Endothelial cell of umbilical vein (primary cell): ENCODE results near the gene KRTAP5-2. TPM values are rescaled to one million over a fixed set of nuclear protein-coding genes. Genes with fewer than 3 reads are reported as not detected.

Experiments used
- BruUV-seq: library from RNA; stranded (reverse); fragments of 400-500 nt; replicated peaks from 2 replicates; lab custom pipeline; 2021; lab: Mats Ljungman, UMichigan
- CTCF ChIA-PET: fragments of 300-600, 350-600 bp; sonication (Branson Sonifier 250); formaldehyde crosslinking; loops from one replicate; lab custom pipeline; 2021; ENCODE audit warnings: antibody characterized with exemption, inconsistent platforms; lab: Charles Lee
- POLR2A ChIA-PET: fragments of 300-600, 350-600 bp; sonication (Branson Sonifier 250); formaldehyde crosslinking; loops from one replicate; lab custom pipeline; 2021; ENCODE audit warnings: antibody characterized with exemption, inconsistent platforms; lab: Charles Lee
- DNase-seq: peaks from one replicate; pipeline ENCODE4 v3.0.0-alpha.2; 2011; ENCODE audit warnings: low read depth, low spot score
- FAIRE-seq: peaks from 2 replicates; lab custom pipeline; 2011; peaks lifted over from hg19 to GRCh38; lab: Jason Lieb, UNC
- H2AFZ ChIP-seq: 2 replicates; pipeline ENCODE4 v1.6.0; 2012; ENCODE audit warnings: low read depth, low read length, control low read depth, inconsistent platforms
- H3K27ac ChIP-seq: 2 replicates; pipeline ENCODE4 v1.5.1; 2011; ENCODE audit warnings: low read depth, mild to moderate bottlenecking, control low read depth, low read length, moderate library complexity; ENCODE audit not compliant: insufficient read depth
- H3K27me3 ChIP-seq, 2 experiments: 2 replicates each; pipeline versions ENCODE4 v1.6.0 to v1.6.1; 2011; ENCODE audit warnings: low read length in 2 of 2, mixed read lengths in 1 of 2; ENCODE audit not compliant: control insufficient read depth in 2 of 2, insufficient read depth in 2 of 2
- H3K36me3 ChIP-seq, 2 experiments: 2 replicates in 1 of 2; 3 replicates in 1 of 2; pipeline ENCODE4 v1.5.1; 2011; ENCODE audit warnings: low read length in 2 of 2, mild to moderate bottlenecking in 1 of 2, moderate library complexity in 1 of 2; ENCODE audit not compliant: control insufficient read depth in 2 of 2, insufficient read depth in 2 of 2; ENCODE audit errors: extremely low read depth in 1 of 2
- H3K4me1 ChIP-seq: 3 replicates; pipeline ENCODE4 v1.5.1; 2011; ENCODE audit warnings: mild to moderate bottlenecking, low read length; ENCODE audit not compliant: control insufficient read depth, insufficient read depth; ENCODE audit errors: extremely low read depth
- H3K4me2 ChIP-seq: 2 replicates; pipeline ENCODE4 v1.6.1; 2011; ENCODE audit warnings: low read length, control low read depth, mixed read lengths; ENCODE audit not compliant: insufficient read depth
- H3K4me3 ChIP-seq, 3 experiments: fragments of 200-600 bp in 1 of 3; sonication (generic), shearing (Covaris generic) in 1 of 3; replicated peaks in 1 of 3; 2 replicates each; pipeline ENCODE4 v1.5.1; 2011 to 2016; ENCODE audit warnings: control low read depth in 3 of 3, low read length in 3 of 3, mild to moderate bottlenecking in 2 of 3, inconsistent platforms in 1 of 3, low read depth in 1 of 3, moderate library complexity in 1 of 3; ENCODE audit not compliant: insufficient read depth in 1 of 3
- H3K79me2 ChIP-seq: 2 replicates; pipeline ENCODE4 v1.6.0; 2012; ENCODE audit warnings: low read length, inconsistent platforms; ENCODE audit not compliant: control insufficient read depth, insufficient read depth
- H3K9ac ChIP-seq: replicated peaks from 2 replicates; pipeline ENCODE3; 2011; ENCODE audit warnings: low read length, control low read depth; ENCODE audit not compliant: insufficient read depth; ENCODE audit errors: extremely low read depth
- H3K9me1 ChIP-seq: replicated peaks from 3 replicates; pipeline ENCODE4 v1.6.0; 2011; ENCODE audit warnings: mild to moderate bottlenecking, low read length; ENCODE audit not compliant: control insufficient read depth, insufficient read depth; ENCODE audit errors: extremely low read depth
- H3K9me3 ChIP-seq: replicated peaks from 2 replicates; pipeline ENCODE4 v1.5.1; 2012; ENCODE audit warnings: low read length, inconsistent platforms; ENCODE audit not compliant: control insufficient read depth, insufficient read depth
- H4K20me1 ChIP-seq: replicated peaks from 2 replicates; pipeline ENCODE3; 2011; ENCODE audit warnings: mild to moderate bottlenecking, low read length; ENCODE audit not compliant: control insufficient read depth, insufficient read depth; ENCODE audit errors: extremely low read depth
- EZH2 ChIP-seq: IDR thresholded peaks from 2 replicates; pipeline ENCODE4 v1.6.1; 2012; ENCODE audit warnings: borderline replicate concordance, low read depth, mild to moderate bottlenecking, moderate library complexity, low read length, inconsistent platforms; ENCODE audit not compliant: severe bottlenecking
- FOS ChIP-seq: IDR thresholded peaks from 2 replicates; pipeline ENCODE4 v1.6.1; 2011; ENCODE audit warnings: mild to moderate bottlenecking, low read length, moderate library complexity, borderline replicate concordance; ENCODE audit not compliant: insufficient read depth
- GATA2 ChIP-seq: IDR thresholded peaks from 2 replicates; pipeline ENCODE4 v1.7.0; 2011; ENCODE audit warnings: low read depth, mild to moderate bottlenecking, moderate library complexity, mixed read lengths, low read length; ENCODE audit not compliant: insufficient read length, insufficient read depth
- JUN ChIP-seq: IDR thresholded peaks from 2 replicates; pipeline ENCODE4 v1.6.1; 2011; ENCODE audit warnings: borderline replicate concordance, low read depth; ENCODE audit not compliant: insufficient read length, insufficient read depth
- MYC ChIP-seq: IDR thresholded peaks from one replicate; pipeline ENCODE4 v1.6.1; 2011; ENCODE audit warnings: mild to moderate bottlenecking, low read depth, low read length
- POLR2A ChIP-seq: IDR thresholded peaks from 2 replicates; pipeline ENCODE4 v1.6.1; 2012; ENCODE audit warnings: low read depth, mild to moderate bottlenecking, control low read depth, low read length
- POLR2AphosphoS5 ChIP-seq: IDR thresholded peaks from 2 replicates; pipeline ENCODE4 v1.6.1; 2012; ENCODE audit warnings: low read depth, mild to moderate bottlenecking, control low read depth, low read length, moderate library complexity; ENCODE audit not compliant: insufficient read depth
- dilution Hi-C: fragments of 300-500 bp; cut with MboI; formaldehyde crosslinking; loops from one replicate; pipeline ENCODE4 v1.15.0; 2019; ENCODE audit warnings: low sequenced_read_pairs; ENCODE audit not compliant: extremely low pct_ligation_motif_present
- intact Hi-C: fragments of 100-400 bp; cut with micrococcal nuclease; formaldehyde crosslinking; loops from one replicate; pipeline ENCODE4 v1.10.0; 2022
- polyA plus RNA-seq, 4 experiments: library from polyadenylated mRNA; depleted of rRNA in 3 of 4; stranded (reverse) in 3 of 4; unstranded in 1 of 4; fragments of >200 nt; gene quantifications; 2 replicates each; pipeline versions ENCODE4 v1.2.1 to v1.2.3, GENCODE V29; 2011 to 2012; ENCODE audit warnings: missing spikeins in 1 of 4
- total RNA-seq: library from RNA; stranded (reverse); gene quantifications from 2 replicates; pipeline ENCODE4 v1.2.3, GENCODE V29; 2021
- TF ChIP-seq, protein P1 (sequence below): IDR thresholded peaks from 2 replicates; pipeline ENCODE4 v1.6.1; 2011; ENCODE audit not compliant: insufficient read depth, insufficient read length
- TF ChIP-seq, protein P2 (sequence below), 2 donors: IDR thresholded peaks; 1 replicate in 1 of 2; 2 replicates in 1 of 2; pipeline ENCODE4 v1.5.1; 2011; ENCODE audit warnings: low read length in 2 of 2, mild to moderate bottlenecking in 2 of 2, moderate library complexity in 2 of 2, control low read depth in 1 of 2, inconsistent platforms in 1 of 2, low read depth in 1 of 2; ENCODE audit not compliant: insufficient read depth in 1 of 2; ENCODE audit errors: extremely low read depth in 1 of 2

The KRTAP5-2 gene
- total and polyA plus RNA-seq, 2 donors (not counting 3 experiments of a cell fraction or from before 2014, with no cell fraction given), result not detected

DNA sequence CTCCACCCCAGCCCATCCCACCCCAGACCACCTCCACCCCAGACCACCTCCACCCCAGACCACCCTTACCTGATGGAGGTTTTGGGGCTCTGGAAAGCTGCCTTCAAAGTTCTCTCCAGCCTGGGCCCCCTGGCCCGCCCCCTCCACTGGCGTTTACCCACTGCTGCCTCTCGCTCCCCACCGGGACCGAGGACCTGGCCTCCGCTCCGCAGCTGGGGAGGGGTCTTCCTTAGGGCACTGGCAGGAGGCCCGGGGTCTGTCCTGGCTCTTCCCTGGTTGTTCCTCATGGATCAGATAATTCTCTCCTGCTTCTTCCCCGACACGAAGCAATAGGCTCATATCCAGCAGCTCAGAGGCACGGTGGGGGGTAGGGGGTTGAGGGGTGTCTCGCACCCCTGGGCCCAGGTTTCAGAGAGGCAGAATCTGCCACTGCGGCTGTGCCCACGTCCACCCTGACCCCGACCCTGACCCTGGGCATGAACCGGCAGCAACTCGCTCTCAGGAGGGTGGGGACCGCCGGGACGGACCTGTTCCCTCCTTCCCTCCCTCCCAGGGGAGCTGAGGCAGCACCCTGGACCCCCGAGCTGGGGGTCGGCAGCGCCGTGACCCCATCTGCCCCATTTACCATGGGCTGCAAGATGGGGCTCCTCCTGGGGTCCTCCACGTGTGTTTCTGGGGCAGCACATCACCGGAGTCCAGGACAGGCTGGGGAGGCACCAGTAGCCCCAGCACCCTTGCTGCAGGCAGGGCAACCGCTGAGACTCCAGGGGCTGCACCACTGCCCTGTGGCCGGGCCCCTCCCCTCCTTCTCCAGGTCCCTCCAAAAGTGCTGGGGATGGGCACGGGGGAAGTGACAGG, 44.4 kb upstream of the KRTAP5-2 start:
- no peak for DNase-seq
- ChIA-PET POLR2A (no interaction called here), CTCF (interaction anchor here (0.7 to 2.0 kb wide), 3 partner anchors 10 to 509 kb away, joined by 3 to 15 read pairs (median 4); no protein-coding TSS in a partner anchor)
- Histone ChIP-seq H3K4me3 (no peak overlapping the region), H3K79me2 (no peaks in the 10 kb centered on the region), H4K20me1 (no peaks in the 10 kb centered on the region), H3K4me1 (peaks cover 11% of the 10 kb centered on the region), H3K9ac (no peak overlapping the region), H3K9me3 (no peaks in the 10 kb centered on the region), H2AFZ (no peak overlapping the region), H3K27me3 (peaks cover 0 to 3% of the 10 kb centered on the region in 2 experiments), H3K9me1 (no peaks in the 10 kb centered on the region), H3K27ac (no peak overlapping the region), H3K36me3 (no peaks in the 10 kb centered on the region), H3K4me2 (no peak overlapping the region)
- no peak for FAIRE-seq
- TF ChIP-seq, protein P1, sequence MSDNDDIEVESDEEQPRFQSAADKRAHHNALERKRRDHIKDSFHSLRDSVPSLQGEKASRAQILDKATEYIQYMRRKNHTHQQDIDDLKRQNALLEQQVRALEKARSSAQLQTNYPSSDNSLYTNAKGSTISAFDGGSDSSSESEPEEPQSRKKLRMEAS, result no peak
- TF ChIP-seq POLR2A (no peak), POLR2AphosphoS5 (no peak), GATA2 (no peak), FOS (no peak), MYC (no peak), JUN (no peak), EZH2 (no peak)
- TF ChIP-seq, protein P2, sequence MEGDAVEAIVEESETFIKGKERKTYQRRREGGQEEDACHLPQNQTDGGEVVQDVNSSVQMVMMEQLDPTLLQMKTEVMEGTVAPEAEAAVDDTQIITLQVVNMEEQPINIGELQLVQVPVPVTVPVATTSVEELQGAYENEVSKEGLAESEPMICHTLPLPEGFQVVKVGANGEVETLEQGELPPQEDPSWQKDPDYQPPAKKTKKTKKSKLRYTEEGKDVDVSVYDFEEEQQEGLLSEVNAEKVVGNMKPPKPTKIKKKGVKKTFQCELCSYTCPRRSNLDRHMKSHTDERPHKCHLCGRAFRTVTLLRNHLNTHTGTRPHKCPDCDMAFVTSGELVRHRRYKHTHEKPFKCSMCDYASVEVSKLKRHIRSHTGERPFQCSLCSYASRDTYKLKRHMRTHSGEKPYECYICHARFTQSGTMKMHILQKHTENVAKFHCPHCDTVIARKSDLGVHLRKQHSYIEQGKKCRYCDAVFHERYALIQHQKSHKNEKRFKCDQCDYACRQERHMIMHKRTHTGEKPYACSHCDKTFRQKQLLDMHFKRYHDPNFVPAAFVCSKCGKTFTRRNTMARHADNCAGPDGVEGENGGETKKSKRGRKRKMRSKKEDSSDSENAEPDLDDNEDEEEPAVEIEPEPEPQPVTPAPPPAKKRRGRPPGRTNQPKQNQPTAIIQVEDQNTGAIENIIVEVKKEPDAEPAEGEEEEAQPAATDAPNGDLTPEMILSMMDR (IDR thresholded peaks at IDR 0.05; ENCODE audit: extremely low read depth in 1 of 2, insufficient read depth in 1 of 2, low read depth in 1 of 2, low read length in 2 of 2), result no peak
- dilution Hi-C loops (no loop called here), intact Hi-C loops (no loop called here)
- BruUV-seq, result no TSS peak
